B cell (primary cell): ENCODE results near the gene CFAP161. TPM values are rescaled to one million over a fixed set of nuclear protein-coding genes. Genes with fewer than 3 reads are reported as not detected.

ENCODE experiments used
- ATAC-seq: fragments of 200-7000 bp; cut with Tn5 transposase; one replicate; pipeline ENCODE4 v1.10.0; 2021; ENCODE audit warnings: low read depth, mild to moderate bottlenecking, moderate number of reproducible peaks, moderate library complexity
- CTCF ChIA-PET: fragments of 350-600 bp; sonication (Branson Sonifier 250); formaldehyde crosslinking; loops from one replicate; lab custom pipeline; 2021; ENCODE audit warnings: antibody characterized with exemption, inconsistent platforms; lab: Charles Lee
- POLR2A ChIA-PET: fragments of 350-600 bp; sonication (Branson Sonifier 250); formaldehyde crosslinking; loops from one replicate; lab custom pipeline; 2021; ENCODE audit warnings: antibody characterized with exemption; lab: Charles Lee
- DNase-seq: peaks from one replicate; pipeline ENCODE4 v3.0.0; 2013
- H2AFZ ChIP-seq: 2 replicates; pipeline ENCODE4 v1.6.1; 2012; ENCODE audit warnings: mild to moderate bottlenecking, low read depth, low read length; ENCODE audit not compliant: insufficient read depth, poor library complexity, severe bottlenecking
- H3K27ac ChIP-seq, 2 donors: 1 replicate in 1 of 2; 2 replicates in 1 of 2; pipeline ENCODE4 v1.5.1; 2012 to 2013; ENCODE audit warnings: low read length in 2 of 2, mild to moderate bottlenecking in 2 of 2, moderate library complexity in 1 of 2
- H3K27me3 ChIP-seq, 4 experiments: fragments of 200-600 bp in 1 of 4; sonication (generic) in 1 of 4; replicated peaks in 1 of 4; 1 replicate in 2 of 4; 2 replicates in 2 of 4; pipeline versions ENCODE4 v1.6.1 to v1.7.0; 2013 to 2016; ENCODE audit warnings: low read length in 3 of 4, mild to moderate bottlenecking in 2 of 4, mixed read lengths in 1 of 4, moderate library complexity in 1 of 4; ENCODE audit not compliant: insufficient read depth in 4 of 4, control insufficient read depth in 3 of 4; ENCODE audit errors: control extremely low read depth in 1 of 4
- H3K36me3 ChIP-seq, 2 experiments: replicated peaks in 1 of 2; 1 replicate in 1 of 2; 2 replicates in 1 of 2; pipeline versions ENCODE4 v1.6.1 to v1.7.1; 2013; ENCODE audit warnings: low read length in 1 of 2; ENCODE audit not compliant: insufficient read depth in 2 of 2, control insufficient read depth in 1 of 2; ENCODE audit errors: control extremely low read depth in 1 of 2, extremely low read depth in 1 of 2
- H3K4me1 ChIP-seq, 2 donors: fragments of 200-600 bp in 1 of 2; sonication (generic) in 1 of 2; 1 replicate in 1 of 2; 2 replicates in 1 of 2; pipeline versions ENCODE4 v1.5.1 to v1.6.1; 2013 to 2017; ENCODE audit warnings: low read length in 2 of 2; ENCODE audit not compliant: control insufficient read depth in 2 of 2, insufficient read depth in 2 of 2
- H3K4me2 ChIP-seq: replicated peaks from 2 replicates; pipeline ENCODE3; 2012; ENCODE audit warnings: mild to moderate bottlenecking, low read depth, low read length; ENCODE audit not compliant: poor library complexity, severe bottlenecking
- H3K4me3 ChIP-seq, 5 experiments: fragments of 200-600 bp in 1 of 5; sonication (generic) in 1 of 5; 1 replicate in 3 of 5; 2 replicates in 2 of 5; pipeline versions ENCODE4 v1.5.1 to v1.7.0; 2011 to 2016; ENCODE audit warnings: low read length in 4 of 5, mild to moderate bottlenecking in 4 of 5, low read depth in 2 of 5, control low read depth in 1 of 5, moderate library complexity in 1 of 5; ENCODE audit not compliant: insufficient read depth in 1 of 5; ENCODE audit errors: control extremely low read depth in 1 of 5, extremely low read depth in 1 of 5
- H3K79me2 ChIP-seq: fragments of 200-600 bp; sonication (generic); one replicate; pipeline ENCODE4 v1.6.0; 2016; ENCODE audit warnings: low read length; ENCODE audit not compliant: control insufficient read depth, insufficient read depth
- H3K9ac ChIP-seq: fragments of 200-600 bp; sonication (generic); 2 replicates; pipeline ENCODE4 v1.6.1; 2017; ENCODE audit warnings: mild to moderate bottlenecking, low read length, moderate library complexity
- H3K9me3 ChIP-seq, 3 donors: one replicate each; pipeline versions ENCODE4 v1.6.1 to v1.7.1; 2013; ENCODE audit warnings: low read length in 2 of 3; ENCODE audit not compliant: control insufficient read depth in 2 of 3, insufficient read depth in 1 of 3; ENCODE audit errors: control extremely low read depth in 1 of 3
- H4K20me1 ChIP-seq: 2 replicates; pipeline ENCODE4 v1.6.0; 2012; ENCODE audit warnings: mild to moderate bottlenecking, low read length; ENCODE audit not compliant: insufficient read depth, control insufficient read depth, poor library complexity, severe bottlenecking
- H3K27ac Mint-ChIP-seq: one replicate; pipeline ENCODE4 v1.8.0; 2021; ENCODE audit warnings: mixed read lengths
- H3K27me3 Mint-ChIP-seq: one replicate; pipeline ENCODE4 v1.8.0; 2021; ENCODE audit warnings: mixed read lengths
- H3K4me1 Mint-ChIP-seq: one replicate; pipeline ENCODE4 v1.8.0; 2021; ENCODE audit warnings: mixed read lengths
- H3K4me3 Mint-ChIP-seq: one replicate; pipeline ENCODE4 v1.8.0; 2021; ENCODE audit warnings: mixed read lengths
- H3K9me3 Mint-ChIP-seq: one replicate; pipeline ENCODE4 v1.8.0; 2022; ENCODE audit warnings: mixed read lengths; ENCODE audit not compliant: insufficient read depth
- EZH2 ChIP-seq: IDR thresholded peaks from 2 replicates; pipeline ENCODE4 v1.6.1; 2012; ENCODE audit warnings: borderline replicate concordance, low read depth, mild to moderate bottlenecking, moderate library complexity, low read length; ENCODE audit not compliant: insufficient read depth, poor library complexity, severe bottlenecking
- WGBS: methylation state at CpG from one replicate; pipeline ENCODE4 v1.1.5; 2013; ENCODE audit warnings: missing lambda C conversion rate; ENCODE audit not compliant: insufficient coverage; 5-methylcytosine and 5-hydroxymethylcytosine counted together
- intact Hi-C: fragments of 100-400 bp; cut with micrococcal nuclease; formaldehyde crosslinking; loops from one replicate; pipeline ENCODE4 v1.10.0; 2022
- polyA plus RNA-seq: library from polyadenylated mRNA; depleted of rRNA; stranded (reverse); fragments of >200 nt; gene quantifications from 2 replicates; pipeline ENCODE4 v1.2.3, GENCODE V29; 2012
- total RNA-seq, 2 donors: library from RNA; stranded (reverse); fragments of 120-200 nt in 1 of 2; gene quantifications; 1 replicate in 1 of 2; 2 replicates in 1 of 2; pipeline versions ENCODE4 v1.2.3 to v1.2.4, GENCODE V29; 2013 to 2022
- TF ChIP-seq, protein P1 (sequence below): fragments of 200-600 bp; IDR thresholded peaks from one replicate; pipeline ENCODE4 v1.8.0; 2022; ENCODE audit warnings: antibody characterized with exemption, mild to moderate bottlenecking

The CFAP161 gene
- total and polyA plus RNA-seq, 2 donors (not counting 1 experiment from before 2014, with no cell fraction given), result not detected

DNA sequence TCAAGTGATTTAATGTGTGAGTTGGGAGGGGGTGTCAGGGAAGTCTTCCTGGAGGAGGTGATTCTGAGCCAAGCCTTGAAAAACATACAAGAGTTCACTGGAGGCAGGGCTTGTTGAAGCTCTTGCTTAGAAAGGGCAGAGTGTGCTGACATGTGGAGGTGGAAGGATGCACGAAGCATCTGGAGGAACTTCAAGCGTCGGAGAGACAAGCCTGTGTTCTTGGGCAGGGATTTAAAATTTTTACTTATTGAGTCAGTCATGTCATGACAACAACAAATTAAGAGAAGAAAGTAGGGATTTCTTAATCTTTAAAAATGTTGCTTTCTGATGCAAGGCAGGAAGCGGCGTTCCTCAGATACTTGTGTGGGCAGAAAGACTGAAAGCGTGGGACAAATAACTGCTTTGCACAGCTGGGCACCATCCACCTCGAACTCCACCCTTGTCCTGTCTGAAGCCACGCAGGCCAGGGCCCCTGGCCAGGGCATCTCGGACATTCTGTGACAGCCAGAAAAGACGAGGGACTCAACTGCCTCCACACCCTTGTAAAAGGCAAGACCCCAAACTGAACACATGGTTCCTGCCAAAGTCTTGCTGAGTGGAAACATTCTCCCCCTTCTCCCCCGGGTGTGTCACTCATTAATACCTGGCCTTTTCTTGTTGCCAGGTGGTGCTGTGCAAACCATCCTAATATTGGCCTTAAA lies 55.7 kb downstream of the CFAP161 start:
- Histone ChIP-seq H3K9ac (no peak overlapping the region), H3K79me2 (no peaks in the 10 kb centered on the region), H3K27ac (no peak overlapping the region), H3K4me3 (no peak overlapping the region), H2AFZ (no peak overlapping the region), H3K4me1 (no peaks in the 10 kb centered on the region), H3K36me3 (no peaks in the 10 kb centered on the region), H4K20me1 (no peaks in the 10 kb centered on the region), H3K9me3 (no peaks in the 10 kb centered on the region), H3K4me2 (no peak overlapping the region), H3K27me3 (peaks cover 0 to 6% (median 0%) of the 10 kb centered on the region in 4 experiments)
- H3K4me1 Mint-ChIP-seq, result no peaks in the 10 kb centered on the region
- peaks cover 40% of the 10 kb centered on the region for H3K27me3 Mint-ChIP-seq
- intact Hi-C loops, result no loop called here
- ATAC-seq (no peak), DNase-seq (no peak)
- no peak overlapping the region for H3K4me3 Mint-ChIP-seq
- no peak overlapping the region for H3K27ac Mint-ChIP-seq
- no peak for TF ChIP-seq EZH2
- TF ChIP-seq, protein P1, sequence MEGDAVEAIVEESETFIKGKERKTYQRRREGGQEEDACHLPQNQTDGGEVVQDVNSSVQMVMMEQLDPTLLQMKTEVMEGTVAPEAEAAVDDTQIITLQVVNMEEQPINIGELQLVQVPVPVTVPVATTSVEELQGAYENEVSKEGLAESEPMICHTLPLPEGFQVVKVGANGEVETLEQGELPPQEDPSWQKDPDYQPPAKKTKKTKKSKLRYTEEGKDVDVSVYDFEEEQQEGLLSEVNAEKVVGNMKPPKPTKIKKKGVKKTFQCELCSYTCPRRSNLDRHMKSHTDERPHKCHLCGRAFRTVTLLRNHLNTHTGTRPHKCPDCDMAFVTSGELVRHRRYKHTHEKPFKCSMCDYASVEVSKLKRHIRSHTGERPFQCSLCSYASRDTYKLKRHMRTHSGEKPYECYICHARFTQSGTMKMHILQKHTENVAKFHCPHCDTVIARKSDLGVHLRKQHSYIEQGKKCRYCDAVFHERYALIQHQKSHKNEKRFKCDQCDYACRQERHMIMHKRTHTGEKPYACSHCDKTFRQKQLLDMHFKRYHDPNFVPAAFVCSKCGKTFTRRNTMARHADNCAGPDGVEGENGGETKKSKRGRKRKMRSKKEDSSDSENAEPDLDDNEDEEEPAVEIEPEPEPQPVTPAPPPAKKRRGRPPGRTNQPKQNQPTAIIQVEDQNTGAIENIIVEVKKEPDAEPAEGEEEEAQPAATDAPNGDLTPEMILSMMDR, result no peak
- H3K9me3 Mint-ChIP-seq, result no peaks in the 10 kb centered on the region
- ChIA-PET CTCF (interaction anchor here (1.5 kb wide), 1 partner anchor 77 kb away, joined by 6 read pairs; no protein-coding TSS in a partner anchor), POLR2A (no interaction called here)
- 86% methylated on average over 9 of the region's 11 CpGs for whole genome bisulfite sequencing

DNA sequence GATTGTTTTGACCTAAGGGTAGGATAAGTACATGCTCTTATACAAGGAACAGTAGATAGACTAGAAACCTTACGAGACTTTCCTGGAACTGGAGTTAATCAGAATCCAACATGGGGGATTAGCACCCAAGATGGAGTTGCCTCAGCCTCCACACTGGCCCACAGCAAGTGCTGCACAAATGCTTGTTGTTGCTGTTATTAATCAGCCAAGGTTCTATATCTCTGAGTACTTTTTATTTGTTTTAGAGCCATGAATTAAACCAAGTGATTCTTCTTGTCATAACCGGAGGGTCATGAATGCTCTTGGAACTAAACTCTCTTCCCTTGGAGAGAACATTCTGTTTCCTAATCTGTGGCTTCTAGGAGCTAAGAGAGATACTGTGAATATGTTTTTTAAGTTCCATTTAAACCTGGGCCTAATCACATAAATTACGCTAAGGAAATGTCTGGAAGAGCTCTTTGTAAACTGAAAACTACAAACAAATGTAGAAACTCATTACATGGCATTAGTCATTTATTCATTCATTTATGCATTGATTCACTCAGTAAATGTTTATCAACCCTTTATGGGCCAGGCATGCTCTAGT lies 56.9 kb downstream of the CFAP161 start:
- DNase-seq (no peak), ATAC-seq (no peak)
- H3K79me2 ChIP-seq, result no peaks in the 10 kb centered on the region
- no peaks in the 10 kb centered on the region for H3K4me1 ChIP-seq
- H3K27ac ChIP-seq, result no peak overlapping the region
- POLR2A ChIA-PET, result no interaction called here
- Mint-ChIP-seq H3K27me3 (peaks cover 34% of the 10 kb centered on the region), H3K4me3 (no peak overlapping the region), H3K27ac (no peak overlapping the region), H3K9me3 (no peaks in the 10 kb centered on the region), H3K4me1 (no peaks in the 10 kb centered on the region)
- CTCF ChIA-PET, result interaction anchor here (0.9 kb wide), 1 partner anchor 75 kb away, joined by 3 read pairs; no protein-coding TSS in a partner anchor
- no peak overlapping the region for H3K4me2 ChIP-seq
- H4K20me1 ChIP-seq, result no peaks in the 10 kb centered on the region
- intact Hi-C loops, result no loop called here
- no peak overlapping the region for H2AFZ ChIP-seq
- WGBS, result 80% methylated on average over 1 of the region's 3 CpGs
- H3K36me3 ChIP-seq, result no peaks in the 10 kb centered on the region
- H3K9me3 ChIP-seq, result no peaks in the 10 kb centered on the region
- H3K27me3 ChIP-seq, result peaks cover 0 to 6% (median 0%) of the 10 kb centered on the region in 4 experiments
- no peak overlapping the region for H3K9ac ChIP-seq
- TF ChIP-seq, protein P1, result no peak
- TF ChIP-seq EZH2, result no peak
- H3K4me3 ChIP-seq, result no peak overlapping the region
